GM10847 (cell line): ENCODE data around the gene CLRN1.

Source experiments
- POLR2A ChIP-seq: IDR thresholded peaks from 2 replicates; pipeline ENCODE4 v1.6.1; 2011; ENCODE audit not compliant: insufficient read length; ENCODE audit errors: extremely low read depth

The CLRN1 gene

DNA sequence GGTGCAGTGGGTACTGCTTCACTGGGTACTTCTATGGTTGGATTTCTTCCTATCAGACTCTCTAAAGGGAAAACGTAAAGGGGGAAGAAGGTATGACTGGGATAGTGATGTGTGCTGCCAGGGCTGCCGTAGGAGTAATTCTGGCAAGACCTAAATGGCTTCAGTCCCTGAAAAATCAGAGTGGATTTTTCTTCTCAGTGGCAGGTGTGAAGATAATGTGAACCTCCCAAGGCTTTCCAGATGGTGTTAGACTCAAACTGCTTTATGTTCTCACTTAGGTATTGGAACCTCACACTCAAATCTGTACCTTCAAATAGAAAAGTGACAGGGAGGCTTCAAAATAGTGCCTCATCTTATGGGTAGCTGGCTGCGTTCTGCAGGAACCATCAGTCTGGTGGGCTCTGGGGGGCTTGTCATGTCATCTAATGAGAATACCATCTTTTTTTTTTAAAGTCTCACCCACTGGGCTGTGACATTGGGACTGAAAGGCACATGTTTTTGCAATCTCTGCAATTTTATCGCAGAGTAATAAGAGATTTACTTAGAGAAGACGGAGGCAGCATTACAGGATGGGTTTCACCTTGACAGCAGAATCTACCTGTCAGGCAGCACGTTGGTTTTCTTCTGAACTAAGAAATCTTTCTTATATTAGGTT, 95.8 kb downstream of the CLRN1 start:
- no peak for TF ChIP-seq POLR2A
